ENCODE data around the gene SUMO3. TPM values are rescaled to one million over a fixed set of nuclear protein-coding genes. Genes with fewer than 3 reads are reported as not detected.

Gene SUMO3
- total RNA-seq, 3 donors from 2014 or later: 68.9 to 76.9 (median 69.4) TPM

DNA sequence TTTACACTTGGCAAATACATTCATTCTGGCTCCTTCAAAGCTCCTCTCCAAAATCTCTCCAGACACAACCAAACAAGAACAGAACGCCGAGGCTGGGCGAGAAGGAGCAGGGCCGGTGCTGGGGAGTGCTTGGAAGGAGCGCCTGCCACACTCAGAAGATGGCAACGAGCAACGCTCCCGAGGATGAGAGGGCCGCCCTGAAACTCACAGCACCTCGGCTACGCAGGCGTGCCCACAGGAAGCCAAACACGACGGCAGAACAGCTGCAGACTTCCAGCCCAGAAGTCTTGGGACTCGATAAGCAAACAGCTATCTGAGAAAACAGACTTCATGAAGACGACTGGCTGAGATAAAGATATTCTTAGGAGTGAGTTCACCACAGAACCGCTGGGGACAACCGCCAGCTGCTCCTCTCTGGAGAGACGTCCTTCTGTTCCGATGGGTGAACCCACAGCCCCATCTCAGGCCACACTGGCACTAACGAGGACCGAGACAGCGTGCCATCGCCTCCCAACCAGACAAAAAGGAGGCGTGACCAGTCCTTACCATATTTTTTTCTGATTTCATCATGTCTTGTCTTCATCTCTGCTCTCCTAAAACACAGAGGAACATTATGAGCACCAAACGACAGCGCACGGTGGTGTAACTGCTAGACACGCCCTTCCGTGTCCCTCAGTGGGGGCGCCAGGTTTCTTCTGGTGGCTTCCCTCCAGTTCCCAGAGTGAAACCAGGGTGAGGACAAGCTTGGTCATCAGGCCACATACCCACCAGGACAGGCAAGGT, 37.0 kb upstream of the SUMO3 start:
- ATAC-seq (no peak), DNase-seq (peak in 1 of 3 donors; percentile 20)
- Histone ChIP-seq H3K9me3 (no peaks in the 10 kb centered on the region), H3K36me3 (ENCODE audit: low read depth) (peaks cover 10% of the 10 kb centered on the region), H3K4me1 (ENCODE audit: low read depth) (peaks cover 36% of the 10 kb centered on the region), H3K4me3 (no peak overlapping the region)
- TF ChIP-seq CTCF (IDR thresholded peaks at IDR 0.05): no peak
- intact Hi-C loops (cut with DNase I, micrococcal nuclease): no loop called here

- peaks cover 10% of the 10 kb centered on the region for H3K36me3 ChIP-seq (ENCODE audit: low read depth)
- peak in 1 of 3 donors; percentile 23 for DNase-seq
- intact Hi-C loops (cut with DNase I, micrococcal nuclease): no loop called here
- H3K4me1 ChIP-seq (ENCODE audit: low read depth): peaks cover 39% of the 10 kb centered on the region
- H3K9me3 ChIP-seq: no peaks in the 10 kb centered on the region
- no peak for ATAC-seq
- no peak for TF ChIP-seq CTCF (IDR thresholded peaks at IDR 0.05)
- H3K4me3 ChIP-seq: no peak overlapping the region
Measured at GRCh38 chr21:44854391-44854663, 36.5 kb upstream of the SUMO3 start.

DNA sequence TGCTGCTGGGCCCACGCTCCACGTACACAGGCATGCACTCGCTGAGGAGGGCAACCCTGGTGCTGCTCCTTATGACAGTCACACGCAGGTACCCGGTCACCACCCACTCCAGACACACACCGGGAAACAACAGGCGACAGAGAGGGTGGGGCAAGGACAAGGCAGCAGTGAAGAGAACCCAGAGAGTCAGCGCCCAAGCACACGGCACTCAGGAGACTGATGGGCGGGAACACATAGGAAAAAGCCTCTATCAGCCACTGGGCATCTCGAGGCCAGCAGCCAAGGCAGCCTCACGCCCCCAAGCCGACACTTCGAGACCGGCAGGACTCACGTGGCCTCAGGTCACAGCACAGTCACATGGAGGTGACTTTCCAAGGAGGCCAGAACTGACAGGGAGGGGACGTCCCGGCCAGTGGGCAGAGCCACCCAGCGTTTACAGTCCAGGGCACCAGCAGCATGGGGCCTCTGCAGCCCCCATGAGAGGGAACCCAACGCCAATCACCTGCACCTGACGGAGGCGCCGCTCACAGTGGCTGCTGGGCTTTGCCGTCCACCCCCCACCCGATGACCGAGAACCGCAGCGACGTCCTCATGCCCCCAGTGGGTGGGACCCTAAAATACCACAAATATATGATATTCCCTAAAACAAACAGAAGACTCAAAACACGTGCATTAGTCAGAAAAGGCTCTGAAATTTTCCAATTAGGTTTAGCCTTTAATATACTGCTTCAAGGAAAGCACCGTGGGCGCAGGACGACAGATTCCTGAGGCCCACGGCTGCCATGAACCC, 35.9 kb upstream of the SUMO3 start:
- Histone ChIP-seq H3K4me1 (ENCODE audit: low read depth) (peaks cover 44% of the 10 kb centered on the region), H3K36me3 (ENCODE audit: low read depth) (peaks cover 10% of the 10 kb centered on the region), H3K4me3 (no peak overlapping the region), H3K9me3 (no peaks in the 10 kb centered on the region)
- ATAC-seq: peak; percentile 66
- intact Hi-C loops (cut with DNase I, micrococcal nuclease): no loop called here
- DNase-seq: peak in 2 of 3 donors; percentile 55 to 56
- no peak for TF ChIP-seq CTCF (IDR thresholded peaks at IDR 0.05)

- intact Hi-C loops (cut with DNase I, micrococcal nuclease): no loop called here
- no peak overlapping the region for H3K4me3 ChIP-seq
- DNase-seq (peak in 1 of 3 donors; percentile 32), ATAC-seq (no peak)
- H3K4me1 ChIP-seq (ENCODE audit: low read depth): peaks cover 67% of the 10 kb centered on the region
- H3K36me3 ChIP-seq (ENCODE audit: low read depth): peaks cover 10% of the 10 kb centered on the region
- TF ChIP-seq CTCF (IDR thresholded peaks at IDR 0.05): no peak
- H3K9me3 ChIP-seq: no peaks in the 10 kb centered on the region
Measured at GRCh38 chr21:44850905-44851657, 33.2 kb upstream of the SUMO3 start.

DNA sequence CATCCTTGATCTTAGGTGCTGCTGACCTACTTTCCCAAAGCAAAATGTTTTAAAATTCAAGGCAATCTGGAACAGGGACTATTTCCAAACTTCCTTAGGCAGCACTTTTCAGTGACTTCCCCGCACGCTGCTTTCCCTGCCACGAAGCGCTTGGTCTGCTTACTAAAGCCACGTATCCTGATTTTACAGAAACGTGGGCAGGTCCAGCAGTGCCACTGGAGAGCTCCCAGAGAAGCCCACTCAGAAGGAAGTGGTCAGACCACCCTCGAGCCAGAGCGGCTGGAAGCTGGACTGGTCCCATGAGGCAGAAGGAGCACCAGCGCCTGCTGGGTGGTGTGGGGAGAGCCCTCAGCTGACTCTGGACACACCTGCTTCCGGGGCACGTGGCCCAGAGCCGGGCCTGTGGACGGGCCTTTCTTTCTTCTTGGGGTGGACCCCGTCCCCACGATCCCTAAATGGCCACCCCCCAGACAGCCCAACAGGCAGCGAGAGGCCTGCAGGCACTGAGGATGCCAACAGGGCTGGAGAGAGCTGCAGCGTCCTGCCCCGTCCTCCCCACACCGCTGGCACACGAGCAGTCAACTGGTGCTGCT, 32.4 kb upstream of the SUMO3 start:
- H3K9me3 ChIP-seq: no peaks in the 10 kb centered on the region
- H3K4me3 ChIP-seq: no peak overlapping the region
- H3K36me3 ChIP-seq (ENCODE audit: low read depth): peaks cover 10% of the 10 kb centered on the region
- intact Hi-C loops (cut with DNase I, micrococcal nuclease): no loop called here
- TF ChIP-seq CTCF (IDR thresholded peaks at IDR 0.05): no peak
- ATAC-seq: peak; percentile 24
- peaks cover 75% of the 10 kb centered on the region for H3K4me1 ChIP-seq (ENCODE audit: low read depth)
- peak in 1 of 3 donors; percentile 65 for DNase-seq
